ENCODE data around the gene PLSCR2.
A peak's percentile ranks its signal among the peaks of the same experiment; 100 is the strongest.
"Not testable (repeated sequence)": the region's sequence is repeated elsewhere in the genome, so short reads cannot be mapped to it uniquely, and the experiment has no call there.

PLSCR2 gene

GRCh38 chr3:146469150-146470017 lies at the start of gene PLSCR2:
Gene PLSCR2 (minus strand): TSS chr3:146469561. CDS start chr3:146459904, 9,657 bp downstream.
- DNase-seq = peak; percentile 2

GRCh38 chr3:146517684-146518435 lies 48.5 kb upstream of the PLSCR2 start:
- peak; percentile 61 for DNase-seq

- no peak for DNase-seq
These were observed 44.2 kb upstream of the PLSCR2 start for GRCh38 chr3:146513386-146514051.

- no peak for DNase-seq
These were observed 42.2 kb upstream of the PLSCR2 start for GRCh38 chr3:146511402-146512134.

- DNase-seq = no peak
These were observed 38.2 kb upstream of the PLSCR2 start for GRCh38 chr3:146507331-146508120.

- no peak for DNase-seq
These were observed 36.2 kb upstream of the PLSCR2 start for GRCh38 chr3:146505516-146505915.

GRCh38 chr3:146504498-146505197 lies 35.3 kb upstream of the PLSCR2 start:
- DNase-seq = no peak

GRCh38 chr3:146503461-146504202 lies 34.3 kb upstream of the PLSCR2 start:
- no peak for DNase-seq

- DNase-seq = no peak
These were observed 33.6 kb upstream of the PLSCR2 start for GRCh38 chr3:146502887-146503460.

GRCh38 chr3:146501752-146502151 lies 32.4 kb upstream of the PLSCR2 start:
- no peak for DNase-seq

- DNase-seq = no peak
These were observed 30.3 kb upstream of the PLSCR2 start for GRCh38 chr3:146499701-146500100.

GRCh38 chr3:146498002-146498736 lies 28.8 kb upstream of the PLSCR2 start:
- no peak for DNase-seq

GRCh38 chr3:146497145-146497843 lies 27.9 kb upstream of the PLSCR2 start:
- not testable (repeated sequence) for DNase-seq

GRCh38 chr3:146496726-146497125 lies 27.4 kb upstream of the PLSCR2 start:
- DNase-seq = no peak

- no peak for DNase-seq
These were observed 26.9 kb upstream of the PLSCR2 start for GRCh38 chr3:146496251-146496650.

- DNase-seq = no peak
These were observed 24.4 kb upstream of the PLSCR2 start for GRCh38 chr3:146493761-146494160.

GRCh38 chr3:146493221-146493620 lies 23.9 kb upstream of the PLSCR2 start:
- no peak for DNase-seq

- no peak for DNase-seq
These were observed 21.9 kb upstream of the PLSCR2 start for GRCh38 chr3:146491303-146491702.

- DNase-seq = no peak
These were observed 15.9 kb upstream of the PLSCR2 start for GRCh38 chr3:146485297-146485696.
